ENCODE data around the gene ITGAL.

DNA sequence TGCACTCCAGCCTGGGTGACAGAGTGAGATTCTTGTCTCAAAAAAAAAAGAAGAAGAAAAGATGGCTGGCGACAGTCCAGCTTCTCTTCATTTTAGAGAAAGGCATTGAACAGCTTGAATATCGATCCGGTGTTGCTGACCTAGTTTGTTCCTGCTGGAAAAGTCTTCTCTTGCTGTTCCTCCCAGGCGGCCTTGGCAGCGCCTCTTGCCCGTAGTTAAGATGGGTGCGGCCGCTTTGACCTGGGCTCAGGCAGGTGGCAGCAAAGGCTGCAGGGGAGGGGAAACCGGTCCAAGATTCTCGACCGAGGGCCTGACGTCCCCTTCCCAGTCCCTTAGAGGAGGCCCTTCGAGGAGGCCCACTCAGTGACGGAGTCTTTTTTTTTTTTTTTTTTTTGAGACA, 89.5 kb downstream of the ITGAL start:
- TF ChIP-seq POLR2AphosphoS5 (IDR thresholded peaks at IDR 0.05; ENCODE audit: borderline replicate concordance, low read depth, low read length) (no peak), EZH2 (IDR thresholded peaks at IDR 0.05) (no peak), FOXP2 (optimal IDR thresholded peaks at IDR 0.05; ENCODE audit: control extremely low read depth, extremely low read length, insufficient read depth) (no peak)
